Coronary artery (tissue), 2 donors: ENCODE data around the gene CRYZ.

Experiments
- DNase-seq: peaks from one replicate; pipeline ENCODE4 v3.0.0-alpha.2; 2017; ENCODE audit warnings: low spot score
- H3K27ac ChIP-seq, 2 donors: fragments of 200-600 bp; sonication (generic); one replicate each; pipeline ENCODE4 v1.5.1; 2016 to 2019
- H3K4me3 ChIP-seq: fragments of 200-600 bp; sonication (generic); 2 replicates; pipeline ENCODE4 v1.5.1; 2016; ENCODE audit warnings: mild to moderate bottlenecking, moderate library complexity
- CTCF ChIP-seq: fragments of 200-600 bp; sonication (generic); IDR thresholded peaks from one replicate; pipeline ENCODE4 v1.5.1; 2019; ENCODE audit warnings: antibody characterized with exemption

Gene CRYZ

GRCh38 chr1:74693473-74693872, 39.4 kb downstream of the CRYZ start:
- TF ChIP-seq CTCF, result no peak
- DNase-seq, result no peak
- H3K27ac ChIP-seq, result no peak overlapping the region
- H3K4me3 ChIP-seq, result no peak overlapping the region

GRCh38 chr1:74690909-74691308, 41.9 kb downstream of the CRYZ start:
- DNase-seq, result no peak
- TF ChIP-seq CTCF, result no peak
- H3K4me3 ChIP-seq, result no peak overlapping the region
- H3K27ac ChIP-seq, result no peak overlapping the region

- no peak for DNase-seq
- H3K4me3 ChIP-seq, result no peak overlapping the region
- no peak for TF ChIP-seq CTCF
- H3K27ac ChIP-seq, result no peak overlapping the region
These were observed 42.5 kb downstream of the CRYZ start for GRCh38 chr1:74690364-74690696.

GRCh38 chr1:74689621-74690363, 43.1 kb downstream of the CRYZ start:
- Histone ChIP-seq H3K4me3 (no peak overlapping the region), H3K27ac (no peak overlapping the region)
- peak; percentile 66 for TF ChIP-seq CTCF
- no peak for DNase-seq

GRCh38 chr1:74686928-74687327, 45.9 kb downstream of the CRYZ start:
- Histone ChIP-seq H3K4me3 (no peak overlapping the region), H3K27ac (no peak overlapping the region)
- TF ChIP-seq CTCF, result no peak
- no peak for DNase-seq

- Histone ChIP-seq H3K27ac (no peak overlapping the region), H3K4me3 (no peak overlapping the region)
- DNase-seq, result no peak
- TF ChIP-seq CTCF, result no peak
These were observed 48.5 kb downstream of the CRYZ start for GRCh38 chr1:74684301-74684700.

- no peak for TF ChIP-seq CTCF
- no peak for DNase-seq
- no peak overlapping the region for H3K27ac ChIP-seq
- H3K4me3 ChIP-seq, result no peak overlapping the region
These were observed 49.2 kb downstream of the CRYZ start for GRCh38 chr1:74683656-74684055.
